GM20000 (cell line): ENCODE data around the gene ZNF425.

Experiments
- DNase-seq: peaks from one replicate; pipeline ENCODE4 v3.0.0; 2012; ENCODE audit warnings: low spot score
- CTCF ChIP-seq: IDR thresholded peaks from 2 replicates; pipeline ENCODE4 v1.5.1; 2012; ENCODE audit warnings: mild to moderate bottlenecking, control low read depth; ENCODE audit errors: extremely low read depth, missing control alignments

The ZNF425 gene

GRCh38 chr7:149161241-149161848 lies 35.2 kb upstream of the ZNF425 start:
- no peak for TF ChIP-seq CTCF
- DNase-seq = no peak

GRCh38 chr7:149156898-149157297 lies 30.8 kb upstream of the ZNF425 start:
- no peak for TF ChIP-seq CTCF
- no peak for DNase-seq

GRCh38 chr7:149154056-149154455 lies 27.9 kb upstream of the ZNF425 start:
- TF ChIP-seq CTCF = no peak
- DNase-seq = no peak

- TF ChIP-seq CTCF = no peak
- DNase-seq = no peak
Measured at GRCh38 chr7:149153346-149153745, 27.2 kb upstream of the ZNF425 start.

GRCh38 chr7:149150981-149151380 lies 24.9 kb upstream of the ZNF425 start:
- no peak for TF ChIP-seq CTCF
- DNase-seq = no peak

GRCh38 chr7:149147752-149148653 lies 21.9 kb upstream of the ZNF425 start:
- TF ChIP-seq CTCF = no peak
- peak; percentile 74 for DNase-seq

- DNase-seq = peak; percentile 97
Measured at GRCh38 chr7:149147072-149147751, 21.1 kb upstream of the ZNF425 start, which contains the start of gene ZNF398. TSS of gene ZNF398 (plus strand) at chr7:149147453. CDS start at chr7:149147743, 290 bp downstream.

More at GRCh38 chr7:149147072-149147751, 21.1 kb upstream of the ZNF425 start, which contains the start of gene ZNF398:
- peak; percentile 78 for TF ChIP-seq CTCF
